IPS-NIHi11 (cell line): ENCODE data around the gene FGF8.
"Not testable (repeated sequence)": the region's sequence is repeated elsewhere in the genome, so short reads cannot be mapped to it uniquely, and the experiment has no call there.

Experiments
- DNase-seq: peaks from one replicate; pipeline ENCODE4 v3.0.0; 2012; ENCODE audit warnings: mixed read lengths, low spot score

FGF8 gene

GRCh38 chr10:101775273-101776160 is at the start of gene FGF8:
FGF8 (minus strand) TSS chr10:101776114; CDS start chr10:101775900, 214 bp downstream.
- DNase-seq: peak; percentile 41

GRCh38 chr10:101824736-101825135 is 48.8 kb upstream of the FGF8 start:
- no peak for DNase-seq

GRCh38 chr10:101818872-101819633 is 43.1 kb upstream of the FGF8 start:
- peak; percentile 42 for DNase-seq

GRCh38 chr10:101818119-101818871 is 42.4 kb upstream of the FGF8 start, which contains the start of gene OGA:
OGA (minus strand) TSS chr10:101818444; CDS start chr10:101818022, 422 bp downstream.
- peak; percentile 94 for DNase-seq

- DNase-seq: peak; percentile 58
Measured at GRCh38 chr10:101817337-101818118, 41.6 kb upstream of the FGF8 start.

GRCh38 chr10:101816913-101817336 is 41.0 kb upstream of the FGF8 start:
- no peak for DNase-seq

GRCh38 chr10:101816376-101816775 is 40.5 kb upstream of the FGF8 start:
- DNase-seq: no peak

GRCh38 chr10:101814466-101815071 is 38.7 kb upstream of the FGF8 start:
- DNase-seq: no peak

- DNase-seq: no peak
Measured at GRCh38 chr10:101812606-101813005, 36.7 kb upstream of the FGF8 start.

- DNase-seq: no peak
Measured at GRCh38 chr10:101807158-101807557, 31.2 kb upstream of the FGF8 start.

- no peak for DNase-seq
Measured at GRCh38 chr10:101803511-101803910, 27.6 kb upstream of the FGF8 start.

GRCh38 chr10:101797403-101798059 is 21.6 kb upstream of the FGF8 start:
- no peak for DNase-seq

- no peak for DNase-seq
Measured at GRCh38 chr10:101793526-101793925, 17.6 kb upstream of the FGF8 start.

GRCh38 chr10:101789686-101790085 is 13.8 kb upstream of the FGF8 start:
- DNase-seq: no peak

- DNase-seq: not testable (repeated sequence)
Measured at GRCh38 chr10:101789231-101789630, 13.3 kb upstream of the FGF8 start.

GRCh38 chr10:101785801-101786200 is 9.9 kb upstream of the FGF8 start:
- DNase-seq: no peak

GRCh38 chr10:101784558-101784957 is 8.6 kb upstream of the FGF8 start:
- no peak for DNase-seq

GRCh38 chr10:101783736-101784118 is 7.8 kb upstream of the FGF8 start:
- DNase-seq: peak; percentile 60

- peak; percentile 97 for DNase-seq
Measured at GRCh38 chr10:101782811-101783735, 7.2 kb upstream of the FGF8 start, which contains the start of gene NPM3. NPM3 (minus strand) TSS chr10:101783446; CDS start chr10:101783390, 56 bp downstream.
